WI38 (cell line): ENCODE data around the gene PTGIS.

Experiments
- H3K4me3 ChIP-seq: 2 replicates; pipeline ENCODE4 v1.5.1; 2011; ENCODE audit warnings: low read depth, mild to moderate bottlenecking, control low read depth, low read length
- CTCF ChIP-seq: IDR thresholded peaks from 2 replicates; pipeline ENCODE4 v1.5.1; 2012; ENCODE audit warnings: low read depth, mild to moderate bottlenecking, control low read depth, low read length

PTGIS gene

GRCh38 chr20:49545572-49545971 is 22.4 kb downstream of the PTGIS start:
- 0 out of 2 replicates have a peak, but pooled peaks have one; percentile 3 for TF ChIP-seq CTCF
- no peak overlapping the region for H3K4me3 ChIP-seq

GRCh38 chr20:49544535-49544934 is 23.4 kb downstream of the PTGIS start:
- TF ChIP-seq CTCF: no peak
- H3K4me3 ChIP-seq: no peak overlapping the region

GRCh38 chr20:49543858-49544437 is 24.0 kb downstream of the PTGIS start:
- no peak overlapping the region for H3K4me3 ChIP-seq
- TF ChIP-seq CTCF: no peak

- no peak overlapping the region for H3K4me3 ChIP-seq
- TF ChIP-seq CTCF: no peak
Observed at GRCh38 chr20:49543071-49543857, 24.7 kb downstream of the PTGIS start.

GRCh38 chr20:49542514-49542991 is 25.4 kb downstream of the PTGIS start:
- TF ChIP-seq CTCF: no peak
- no peak overlapping the region for H3K4me3 ChIP-seq

- peak; percentile 87 for TF ChIP-seq CTCF
- no peak overlapping the region for H3K4me3 ChIP-seq
Observed at GRCh38 chr20:49541733-49542513, 26.0 kb downstream of the PTGIS start.
